Stimulated activated CD4-positive, alpha-beta T cell treated with anti-CD3 and anti-CD28 coated beads, Interleukin-4, amount 100 ng/mL, for 48 hours (primary cell): Measurements from ENCODE around the gene ARL6IP4.

ENCODE experiments used
- DNase-seq, 2 donors: peaks; one replicate each; pipeline ENCODE4 v3.0.0-alpha.2; 2020; ENCODE audit warnings: low read depth in 2 of 2

The ARL6IP4 gene

DNA sequence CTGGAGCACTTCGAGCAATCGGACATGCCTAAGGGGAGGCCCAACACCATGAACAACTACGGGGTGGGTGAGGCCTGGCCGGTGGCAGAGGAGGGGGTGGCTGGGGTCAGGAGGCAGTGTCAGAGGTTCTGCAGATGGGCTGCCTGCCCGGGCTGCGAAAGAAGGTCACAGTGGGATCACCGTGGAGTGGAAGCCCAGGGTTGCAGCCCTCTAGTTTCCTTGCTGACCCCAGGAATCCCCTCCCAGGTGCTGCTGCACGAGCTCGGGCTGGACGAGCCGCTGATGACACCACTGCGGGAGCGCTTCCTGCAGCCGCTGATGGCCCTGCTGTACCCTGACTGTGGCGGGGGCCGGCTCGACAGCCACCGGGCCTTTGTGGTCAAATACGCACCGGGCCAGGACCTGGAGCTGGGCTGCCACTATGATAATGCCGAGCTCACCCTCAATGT lies 1.9 kb upstream of the ARL6IP4 start:
- DNase-seq: no peak

DNA sequence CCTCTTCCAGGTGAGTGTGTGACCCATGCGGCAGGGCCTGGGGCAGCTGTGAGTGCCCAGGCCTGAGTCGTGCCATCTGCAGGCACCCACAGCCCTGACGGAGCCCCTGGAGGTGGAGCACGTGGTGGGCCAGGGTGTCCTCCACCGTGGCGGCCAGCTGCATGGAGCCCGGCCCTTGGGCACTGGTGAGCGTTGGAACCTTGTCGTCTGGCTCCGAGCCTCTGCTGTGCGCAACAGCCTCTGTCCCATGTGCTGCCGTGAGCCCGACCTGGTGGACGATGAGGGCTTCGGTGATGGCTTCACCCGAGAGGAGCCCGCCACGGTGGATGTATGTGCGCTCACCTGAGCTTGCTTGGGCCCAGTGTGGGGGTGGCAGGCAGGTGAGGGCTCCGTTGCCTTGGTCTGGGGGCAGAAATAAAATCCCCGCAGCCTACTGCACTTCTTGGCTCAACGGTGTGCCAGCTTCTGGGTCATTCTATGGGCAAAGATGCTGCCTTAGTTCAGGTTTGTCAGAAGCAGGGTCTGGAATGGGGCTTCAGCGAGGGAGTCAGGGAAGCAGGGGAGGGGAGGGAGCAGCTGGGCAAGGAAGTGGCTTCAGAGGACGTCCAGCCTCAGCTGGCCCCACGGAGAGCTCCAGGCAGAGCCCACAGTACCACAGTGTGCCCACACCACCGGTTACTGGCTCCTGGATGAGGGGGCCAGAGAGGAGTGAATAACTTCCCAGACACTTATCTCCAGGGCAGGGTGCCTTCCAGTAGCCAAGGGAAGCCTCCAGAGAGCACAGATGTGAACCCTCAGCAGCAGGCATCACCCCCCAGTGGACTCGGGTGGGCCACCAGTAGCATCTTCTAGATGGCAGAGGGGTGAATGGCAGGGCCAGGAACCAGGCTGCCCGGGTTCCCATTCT lies 1.2 kb upstream of the ARL6IP4 start:
- no peak for DNase-seq

DNA sequence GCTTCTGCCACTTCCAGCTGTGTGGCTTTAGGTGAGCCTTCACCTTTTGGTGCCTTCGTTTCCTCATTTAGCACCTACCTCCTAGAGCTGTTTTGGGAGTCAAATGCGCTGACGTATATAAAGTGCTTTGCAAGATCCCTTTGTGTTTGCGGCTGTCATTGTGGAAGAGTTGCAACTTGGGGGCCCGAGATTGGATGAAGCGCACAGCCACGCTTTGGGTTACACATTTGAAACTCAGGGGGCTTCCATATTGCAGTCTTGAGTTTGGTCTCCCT lies 636 bp upstream of the ARL6IP4 start:
- DNase-seq: no peak

DNA sequence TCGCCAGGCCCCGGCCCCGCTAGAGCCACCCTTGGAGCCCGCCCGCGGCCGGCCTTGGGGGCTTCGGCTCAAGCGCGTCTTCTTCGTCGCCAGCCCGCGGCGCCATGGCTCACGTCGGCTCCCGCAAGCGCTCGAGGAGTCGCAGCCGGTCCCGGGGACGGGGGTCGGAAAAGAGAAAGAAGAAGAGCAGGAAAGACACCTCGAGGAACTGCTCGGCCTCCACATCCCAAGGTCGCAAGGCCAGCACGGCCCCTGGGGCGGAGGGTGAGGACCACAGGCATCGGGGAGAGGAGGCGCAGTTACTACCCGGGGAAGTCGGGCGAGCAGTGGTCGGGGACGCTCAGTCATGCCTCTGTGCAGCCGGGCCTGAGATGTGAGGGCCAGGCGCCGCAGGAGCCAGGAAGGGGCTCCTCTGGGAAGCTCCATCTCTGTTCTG lies 573 bp downstream of the ARL6IP4 start:
- DNase-seq: no peak

DNA sequence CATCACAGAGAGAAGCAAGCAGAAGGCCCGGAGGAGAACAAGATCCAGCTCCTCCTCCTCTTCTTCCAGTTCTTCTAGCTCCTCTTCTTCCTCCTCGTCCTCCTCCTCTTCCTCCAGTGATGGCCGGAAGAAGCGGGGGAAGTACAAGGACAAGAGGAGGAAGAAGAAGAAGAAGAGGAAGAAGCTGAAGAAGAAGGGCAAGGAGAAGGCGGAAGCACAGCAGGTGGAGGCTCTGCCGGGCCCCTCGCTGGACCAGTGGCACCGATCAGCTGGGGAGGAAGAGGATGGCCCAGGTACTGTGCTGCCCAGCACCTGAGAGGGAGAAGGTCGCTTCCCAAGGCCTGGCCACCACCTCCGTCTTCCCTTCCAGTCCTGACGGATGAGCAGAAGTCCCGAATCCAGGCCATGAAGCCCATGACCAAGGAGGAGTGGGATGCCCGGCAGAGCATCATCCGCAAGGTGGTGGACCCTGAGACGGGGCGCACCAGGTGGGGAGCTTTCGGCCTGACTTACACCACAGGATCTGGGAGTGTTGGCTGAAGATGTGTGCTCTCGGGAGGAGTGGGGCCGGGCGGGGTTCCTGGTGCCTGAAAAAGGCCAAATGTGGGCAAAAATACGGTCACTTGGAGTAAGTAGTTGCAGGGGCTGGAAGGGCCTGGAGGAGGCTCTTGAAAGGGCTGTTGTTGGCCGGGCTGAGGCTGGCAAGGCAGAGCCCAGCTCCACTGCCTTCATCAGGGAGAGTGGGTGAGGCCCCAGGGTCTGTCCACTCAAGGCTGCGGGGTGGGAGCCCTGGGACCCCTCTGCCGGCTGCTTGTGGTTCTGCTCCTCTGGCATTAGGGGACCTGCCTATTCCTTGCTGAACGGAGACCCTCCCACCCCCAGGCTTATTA lies 1.4 kb downstream of the ARL6IP4 start:
- DNase-seq: no peak

DNA sequence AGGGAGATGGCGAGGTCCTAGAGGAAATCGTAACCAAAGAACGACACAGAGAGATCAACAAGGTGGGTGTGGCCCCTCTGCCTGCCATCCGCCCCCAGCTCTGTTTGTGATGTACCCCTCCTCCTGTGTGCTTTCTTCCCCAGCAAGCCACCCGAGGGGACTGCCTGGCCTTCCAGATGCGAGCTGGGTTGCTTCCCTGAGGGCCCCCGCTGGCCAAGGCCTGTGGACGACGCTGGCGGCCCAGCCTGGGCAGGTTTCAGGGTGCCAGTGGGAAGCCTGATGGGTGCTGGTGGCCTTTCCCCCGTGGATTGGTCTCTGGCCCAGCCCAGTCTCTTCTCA lies 2.0 kb downstream of the ARL6IP4 start:
- no peak for DNase-seq

DNA sequence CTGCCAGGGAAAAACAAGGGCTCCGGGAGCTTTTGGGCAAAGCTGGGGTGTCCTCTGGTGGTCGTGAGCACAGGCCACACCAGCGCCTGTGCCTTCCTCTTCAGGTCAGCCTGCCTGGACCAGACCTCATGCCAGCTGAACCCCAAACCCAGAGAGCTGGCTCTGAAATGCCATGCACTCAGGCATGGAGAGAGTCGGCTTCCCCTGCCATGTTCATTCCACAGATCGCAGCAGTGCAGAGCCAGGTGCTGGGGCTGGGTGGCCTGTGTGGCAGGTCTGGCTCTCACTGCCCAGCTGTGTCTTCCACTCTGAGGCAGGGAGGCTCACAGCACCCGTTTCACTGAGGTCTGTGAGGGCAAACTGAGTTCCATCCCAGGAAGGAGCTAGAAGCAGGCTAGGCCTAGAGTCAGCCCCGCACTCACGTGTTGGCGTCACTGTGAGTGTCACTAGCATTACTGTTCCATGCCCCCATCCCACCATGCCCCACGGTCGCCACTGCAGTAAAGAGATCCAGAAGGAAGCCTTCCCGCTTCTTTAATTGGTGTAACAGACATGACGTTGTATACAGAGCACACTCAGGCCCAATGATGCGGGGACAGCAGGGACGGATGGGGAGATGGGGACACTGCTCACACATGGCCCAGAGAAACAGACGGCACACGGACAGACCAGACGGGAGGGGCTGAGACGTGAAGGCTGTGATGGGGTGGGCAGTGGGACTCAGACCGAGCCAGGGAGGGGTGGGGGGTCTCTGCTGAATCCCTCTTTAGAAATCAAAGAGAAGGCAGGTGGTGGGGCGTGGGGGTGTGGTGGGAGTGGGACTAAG lies 2.7 kb downstream of the ARL6IP4 start:
- no peak for DNase-seq

DNA sequence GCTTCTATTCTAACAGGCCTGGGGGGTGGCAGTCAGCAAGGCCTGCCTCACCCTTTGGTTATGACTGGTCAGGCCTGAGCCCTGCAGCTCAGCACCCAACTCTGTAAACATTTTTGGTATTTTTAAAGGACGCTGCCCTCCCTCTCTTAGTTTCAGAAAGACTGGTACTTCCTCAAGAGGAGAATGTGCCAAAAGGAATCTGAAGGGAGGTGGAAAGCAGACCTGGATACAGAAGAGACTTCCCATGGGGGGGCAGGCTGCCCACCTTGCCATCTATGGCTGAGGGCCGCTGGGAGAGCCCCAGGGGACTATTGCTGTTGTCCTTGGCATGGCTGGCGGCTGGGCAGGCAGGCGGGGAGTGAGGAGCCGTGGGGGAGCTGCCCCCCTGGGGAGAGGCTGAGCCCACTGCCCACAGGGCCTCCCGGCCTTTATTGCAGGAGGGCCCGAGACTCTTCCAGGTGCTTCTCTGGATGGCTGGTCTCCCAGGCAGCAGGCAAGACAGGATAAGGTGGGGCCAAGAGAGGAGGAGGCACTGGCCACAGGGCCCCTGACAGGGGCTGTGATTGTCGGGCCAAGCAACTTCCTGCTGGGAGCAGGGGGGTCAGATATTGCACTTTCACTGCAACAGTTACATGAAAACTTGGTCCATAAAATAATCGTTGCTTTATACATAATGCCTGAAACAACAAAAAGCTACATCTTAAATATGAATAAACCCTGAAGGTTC lies 3.5 kb downstream of the ARL6IP4 start:
- DNase-seq: no peak

DNA sequence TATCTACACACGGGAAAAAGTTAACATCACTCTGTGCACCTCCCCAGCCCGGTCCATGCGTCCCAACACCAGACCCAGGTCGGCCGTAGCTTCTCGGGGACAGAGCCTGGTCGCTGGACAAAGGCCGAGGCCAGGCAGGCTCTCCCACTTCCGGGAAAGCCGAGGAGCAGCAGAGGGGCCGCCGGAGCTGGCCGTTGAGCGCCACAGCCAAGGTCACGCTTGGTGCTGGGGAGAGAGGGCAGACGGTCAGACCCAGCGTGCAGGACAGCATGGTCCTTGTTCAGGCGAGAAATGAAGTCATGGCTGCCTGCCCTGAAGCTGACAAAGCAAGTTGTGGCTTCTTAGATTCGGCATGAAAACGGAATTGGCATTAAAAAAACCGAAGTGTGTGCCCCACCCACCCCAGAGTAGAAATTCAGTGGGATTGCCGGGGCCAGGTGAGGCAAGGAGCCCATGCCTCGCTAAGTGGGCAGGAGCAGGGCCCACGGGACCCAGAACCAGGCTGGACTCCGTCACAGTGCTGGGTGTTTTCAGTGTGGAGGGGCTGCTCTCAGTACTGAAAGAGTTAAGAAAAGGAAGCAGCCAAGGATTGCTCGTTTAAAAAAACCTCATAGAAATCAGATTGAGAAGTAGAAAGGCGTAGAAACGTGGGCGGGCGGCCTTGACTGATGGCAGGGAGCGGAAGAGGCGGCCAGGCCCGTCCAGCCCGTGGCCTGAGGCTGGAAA lies 4.3 kb downstream of the ARL6IP4 start:
- DNase-seq: no peak

DNA sequence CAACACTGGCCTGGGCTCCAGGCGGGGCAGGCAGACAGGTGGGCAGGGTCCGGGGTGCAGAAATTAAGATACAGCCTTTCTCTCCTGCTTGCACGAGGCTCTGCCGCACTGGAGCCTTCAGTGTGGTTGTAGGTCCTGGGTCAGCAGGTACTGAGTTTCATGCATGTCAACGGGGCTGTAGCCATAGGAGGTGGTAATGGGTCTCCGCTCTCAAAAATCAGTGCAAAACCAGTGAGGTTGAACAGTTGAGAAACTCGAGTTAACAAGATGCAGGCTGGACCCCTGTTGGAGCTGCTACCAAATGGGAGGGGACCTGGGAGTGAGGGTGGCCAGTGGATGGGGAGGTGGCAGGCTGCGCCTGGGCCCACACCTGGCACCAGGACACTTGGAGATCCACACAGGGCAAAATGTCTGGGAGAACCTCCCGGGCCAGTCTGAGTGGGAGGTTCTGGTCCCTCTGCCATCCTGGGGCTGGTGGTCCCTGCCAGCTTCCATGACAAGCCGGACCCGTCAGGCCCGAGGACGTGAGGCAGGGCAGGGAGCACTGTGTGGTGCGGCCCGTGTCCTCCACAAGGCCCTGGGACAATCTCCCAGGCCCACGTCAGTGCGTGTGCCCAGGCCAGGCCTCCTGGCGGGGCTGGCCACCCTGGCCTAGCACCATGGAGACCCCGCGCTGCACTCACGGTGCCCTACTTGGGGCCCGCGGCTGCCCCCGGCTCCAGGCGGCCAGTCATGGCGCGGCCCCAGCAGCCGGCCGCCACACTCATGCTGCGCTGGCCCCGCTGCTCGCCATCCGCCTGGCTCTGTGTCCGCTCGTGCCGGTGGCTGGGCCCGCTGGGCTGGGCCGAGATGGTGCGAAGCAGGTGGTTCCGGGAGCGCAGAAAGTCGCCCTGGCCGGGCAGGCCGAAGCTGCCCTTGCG lies 5.1 kb downstream of the ARL6IP4 start:
- DNase-seq: no peak

DNA sequence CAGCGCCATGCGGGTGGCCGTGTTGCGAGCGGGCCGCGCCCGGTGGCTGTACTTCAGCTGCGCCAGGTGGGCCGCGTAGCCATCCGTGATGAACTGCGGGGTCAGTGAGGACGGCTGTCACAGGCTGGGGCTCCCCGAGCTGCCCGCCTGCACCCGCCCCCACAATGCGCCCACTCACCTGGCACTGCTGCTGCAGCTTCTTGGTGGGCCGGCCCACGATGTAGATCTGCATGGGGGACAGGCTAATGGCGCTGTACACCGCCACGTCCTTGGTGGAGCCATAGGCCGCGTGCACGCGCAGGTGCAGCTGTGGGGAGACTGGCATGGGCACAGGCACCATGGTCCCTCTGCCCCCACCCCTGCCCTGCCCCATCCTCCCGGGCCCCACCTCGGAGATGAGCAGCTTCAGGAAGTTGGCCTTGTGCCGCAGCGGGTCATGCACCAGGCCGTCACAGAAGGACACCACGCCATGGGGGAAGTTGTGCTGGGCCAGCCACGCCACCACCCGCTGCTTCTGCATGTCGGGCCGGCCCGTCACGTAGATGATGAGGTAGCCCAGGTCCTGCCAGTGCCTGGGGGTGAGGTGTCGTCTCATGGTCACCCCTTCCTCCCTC lies 5.9 kb downstream of the ARL6IP4 start:
- DNase-seq: no peak

DNA sequence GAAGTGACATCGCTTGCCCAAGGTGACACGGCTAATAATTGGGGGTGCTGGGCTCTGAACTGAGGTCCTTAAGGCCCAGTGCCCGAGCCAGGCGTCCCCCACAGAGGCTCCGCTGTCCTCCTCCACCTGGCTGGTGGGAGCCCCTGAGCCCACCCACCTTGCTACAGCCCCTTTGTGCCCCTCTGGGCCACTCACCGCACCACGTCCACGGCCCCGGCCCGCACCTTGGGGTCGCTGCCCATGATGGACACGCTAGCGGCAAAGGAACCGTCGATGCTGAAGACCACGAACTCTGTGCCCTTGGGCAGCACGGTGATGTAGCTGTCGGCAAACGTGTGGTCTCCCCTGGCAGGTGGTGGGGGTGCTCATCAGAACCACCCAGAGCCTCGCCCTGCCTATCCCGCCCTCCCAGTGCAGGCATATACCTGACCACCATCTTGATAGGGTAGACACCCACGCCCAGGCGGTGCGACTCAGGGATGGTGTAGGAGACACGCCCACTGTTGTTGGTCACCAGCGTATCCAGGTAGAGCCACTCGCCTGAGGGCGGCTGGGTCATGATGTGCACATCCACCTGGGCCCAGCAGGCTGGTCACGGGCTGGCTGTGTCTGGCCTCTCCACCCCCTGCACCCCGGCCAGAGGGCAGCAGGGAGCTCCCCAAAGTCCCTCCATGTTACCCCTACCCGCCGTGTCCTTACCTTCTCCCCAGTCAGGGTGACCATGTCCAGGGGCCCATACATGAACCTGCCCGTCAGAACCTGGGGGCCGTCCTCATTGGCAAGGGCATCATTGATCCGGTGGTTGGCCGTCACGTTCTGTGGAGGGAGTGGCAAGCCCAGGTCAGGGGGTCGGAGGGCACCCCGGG lies 6.8 kb downstream of the ARL6IP4 start:
- DNase-seq: no peak

DNA sequence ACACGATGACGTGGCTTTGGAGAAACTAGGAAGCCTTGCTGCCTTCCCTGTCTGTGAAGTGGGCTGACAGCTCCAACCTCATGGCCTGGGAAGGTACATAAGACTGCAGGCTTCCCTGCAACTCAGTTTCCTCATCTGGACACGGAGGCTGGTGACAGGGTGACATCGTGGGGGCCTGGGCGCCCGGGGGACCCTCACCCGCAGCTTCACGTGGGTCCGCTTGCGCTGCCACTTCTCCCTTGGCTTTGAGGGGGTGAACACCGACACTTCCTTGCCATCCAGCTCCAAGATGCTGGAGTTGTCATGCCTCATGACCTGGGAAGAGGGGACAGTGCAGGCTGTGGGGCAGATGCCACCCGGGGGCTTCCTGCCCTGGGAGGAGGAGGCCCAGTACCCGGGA lies 7.6 kb downstream of the ARL6IP4 start:
- no peak for DNase-seq

DNA sequence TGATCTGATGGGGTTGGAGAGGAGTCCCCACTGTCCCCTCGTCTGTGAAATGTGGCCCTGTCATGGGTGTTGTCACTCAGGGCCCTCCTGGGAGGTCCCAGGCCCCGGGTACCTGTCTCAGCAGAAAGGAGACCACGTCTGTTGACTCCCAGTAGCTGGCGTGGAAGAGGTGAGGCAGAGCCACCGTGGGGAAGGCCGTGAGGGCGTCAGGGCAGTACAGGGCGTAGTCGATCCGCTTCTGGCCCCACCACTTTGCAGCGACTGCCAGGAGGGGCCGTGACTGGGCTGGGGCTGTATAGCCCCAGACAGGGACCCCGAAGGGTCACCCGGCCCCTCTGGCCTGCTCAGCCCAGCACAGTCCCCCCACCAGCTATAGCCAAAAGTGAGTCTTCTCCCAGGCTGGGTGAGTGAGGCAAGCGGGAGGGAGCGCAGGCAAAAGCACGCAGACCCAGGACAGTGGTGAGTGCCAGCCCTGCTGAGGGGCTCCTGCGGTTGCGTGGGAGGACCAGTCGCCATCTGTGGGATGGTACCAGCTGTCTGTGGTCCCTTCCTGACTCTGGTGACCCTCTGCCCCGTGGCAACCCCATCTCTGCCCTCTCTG lies 8.2 kb downstream of the ARL6IP4 start:
- no peak for DNase-seq

DNA sequence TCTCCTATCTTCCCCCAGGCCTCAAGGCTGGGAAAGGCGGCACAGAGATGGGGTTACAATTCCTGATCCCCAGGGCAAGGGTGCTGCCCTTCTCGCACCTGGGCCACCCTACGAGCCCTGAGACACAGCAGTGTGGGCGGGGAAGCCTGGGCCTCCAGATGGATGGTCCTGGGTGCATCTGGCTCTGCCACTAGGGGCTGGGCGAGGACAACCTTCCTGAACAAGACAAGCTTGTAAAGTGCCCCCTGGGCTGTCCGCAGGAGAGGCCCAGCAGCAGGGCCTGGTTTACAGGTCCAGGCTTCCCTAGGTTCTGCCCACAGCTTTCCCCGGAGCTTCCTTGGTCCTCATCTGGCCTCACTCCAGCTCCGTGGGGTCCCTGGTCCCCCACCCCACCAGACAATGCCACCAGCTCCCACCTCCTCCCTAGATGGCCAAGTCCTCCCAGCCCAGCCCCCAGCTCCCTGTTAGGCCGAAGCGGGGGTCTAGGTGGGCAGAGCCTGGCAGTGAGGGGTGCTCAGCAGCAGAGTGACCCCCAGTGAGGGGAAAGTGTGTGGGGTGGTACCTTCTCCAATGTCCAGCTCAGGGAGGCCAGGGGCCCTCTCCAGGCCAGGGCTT lies 8.9 kb downstream of the ARL6IP4 start:
- DNase-seq: no peak

DNA sequence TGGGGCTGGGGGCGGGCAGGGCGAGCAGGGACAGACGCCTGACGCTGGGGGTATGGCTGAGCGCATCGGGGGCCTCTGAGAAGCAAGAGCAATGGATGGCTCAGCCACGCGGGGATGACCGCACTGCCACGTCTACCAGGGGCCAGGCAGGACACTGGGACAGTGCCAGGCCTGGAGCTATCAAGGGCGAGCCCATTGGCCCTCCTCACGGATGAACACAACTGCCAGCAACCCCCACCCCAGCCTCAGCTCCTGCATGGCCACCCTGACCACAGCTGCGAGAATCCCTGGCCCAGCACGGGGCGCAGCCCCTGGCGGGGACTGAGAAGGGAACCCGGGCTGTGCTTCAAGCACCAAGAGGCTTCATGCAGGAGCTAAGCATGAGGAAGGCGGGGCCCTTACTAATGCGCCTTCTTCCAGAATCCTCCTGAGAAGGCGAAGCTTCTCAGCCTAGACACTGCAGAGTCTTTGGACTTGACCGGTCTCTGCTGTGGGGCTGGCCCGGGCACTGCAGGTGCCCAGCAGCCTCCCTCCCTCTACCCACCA lies 9.5 kb downstream of the ARL6IP4 start:
- DNase-seq: no peak

DNA sequence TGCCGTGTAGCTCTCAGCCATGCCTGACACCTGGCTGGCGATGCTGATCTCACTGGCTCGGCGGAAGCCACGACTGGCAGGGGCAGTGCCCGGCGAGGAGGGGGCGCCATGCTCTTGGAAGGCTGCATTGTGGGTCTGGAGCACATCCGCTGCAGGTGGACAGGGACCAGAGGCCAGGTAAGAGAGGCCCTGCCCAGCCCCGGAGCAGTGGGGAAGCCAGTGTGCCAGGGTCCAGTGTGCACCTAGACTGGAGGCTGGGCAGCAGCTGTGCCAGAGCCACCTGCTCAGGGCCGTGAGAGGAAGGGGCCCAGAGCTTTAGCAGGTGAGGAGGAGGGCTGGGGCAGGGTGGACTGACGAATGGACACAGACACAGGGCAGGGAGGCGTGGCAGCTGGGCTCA lies 10.1 kb downstream of the ARL6IP4 start:
- DNase-seq: no peak
